T-cell (primary cell): ENCODE measurements around the gene ZNF185. TPM values are rescaled to one million over a fixed set of nuclear protein-coding genes. Genes with fewer than 3 reads are reported as not detected.

Experiments used
- ATAC-seq, 4 experiments: fragments of 200-7000 bp in 3 of 4; fragments of 150-1000 bp in 1 of 4; cut with Tn5 transposase; replicated peaks in 1 of 4; 1 replicate in 3 of 4; 2 replicates in 1 of 4; pipeline ENCODE4 v1.10.0; 2021; ENCODE audit warnings: moderate library complexity in 3 of 4, mild to moderate bottlenecking in 2 of 4, moderate number of reproducible peaks in 1 of 4
- CTCF ChIA-PET, 2 donors: fragments of 300-600 bp; sonication (Branson Sonifier 250); formaldehyde crosslinking; loops; one replicate each; lab custom pipeline; 2022; ENCODE audit warnings: antibody characterized with exemption in 2 of 2; lab: Charles Lee
- POLR2A ChIA-PET, 2 donors: fragments of 300-600 bp; sonication (Branson Sonifier 250); formaldehyde crosslinking; loops; one replicate each; lab custom pipeline; 2022; ENCODE audit warnings: antibody characterized with exemption in 2 of 2; lab: Charles Lee
- DNase-seq, 35 experiments: peaks; one replicate each; pipeline versions ENCODE4 v3.0.0 to v3.0.0-alpha.2; 2013 to 2023
- H3K27ac ChIP-seq: one replicate; pipeline ENCODE4 v1.5.1; 2013; ENCODE audit warnings: low read length
- H3K27me3 ChIP-seq, 2 experiments: replicated peaks in 1 of 2; 1 replicate in 1 of 2; 2 replicates in 1 of 2; pipeline versions ENCODE4 v1.6.1 to v1.7.0; 2013; ENCODE audit warnings: low read length in 1 of 2, mixed read lengths in 1 of 2; ENCODE audit not compliant: control insufficient read depth in 2 of 2, insufficient read depth in 2 of 2; ENCODE audit errors: extremely low read depth in 1 of 2
- H3K36me3 ChIP-seq, 2 donors: 1 replicate in 1 of 2; 2 replicates in 1 of 2; pipeline versions ENCODE4 v1.6.1 to v1.7.0; 2013; ENCODE audit warnings: low read length in 1 of 2; ENCODE audit not compliant: control insufficient read depth in 2 of 2, insufficient read depth in 1 of 2; ENCODE audit errors: extremely low read depth in 1 of 2
- H3K4me1 ChIP-seq, 2 experiments: 1 replicate in 1 of 2; 2 replicates in 1 of 2; pipeline versions ENCODE4 v1.6.1 to v1.7.0; 2013; ENCODE audit warnings: low read length in 2 of 2, mixed read lengths in 1 of 2; ENCODE audit not compliant: insufficient read depth in 2 of 2, control insufficient read depth in 1 of 2; ENCODE audit errors: extremely low read depth in 1 of 2
- H3K4me3 ChIP-seq, 2 donors: 1 replicate in 1 of 2; 2 replicates in 1 of 2; pipeline versions ENCODE4 v1.5.1 to v1.7.0; 2013; ENCODE audit warnings: mild to moderate bottlenecking in 2 of 2, low read length in 1 of 2, moderate library complexity in 1 of 2; ENCODE audit not compliant: control insufficient read depth in 1 of 2; ENCODE audit errors: extremely low read depth in 1 of 2
- H3K9me3 ChIP-seq: 2 replicates; pipeline ENCODE4 v1.7.0; 2013
- H3K27ac Mint-ChIP-seq, 2 donors: one replicate each; pipeline ENCODE4 v1.8.0; 2020 to 2021; ENCODE audit warnings: mild to moderate bottlenecking in 2 of 2, mixed read lengths in 2 of 2
- H3K27me3 Mint-ChIP-seq, 2 donors: one replicate each; pipeline ENCODE4 v1.8.0; 2021 to 2022; ENCODE audit warnings: mixed read lengths in 2 of 2
- H3K36me3 Mint-ChIP-seq: one replicate; pipeline ENCODE4 v1.8.0; 2021; ENCODE audit warnings: mixed read lengths
- H3K4me1 Mint-ChIP-seq, 3 donors: one replicate each; pipeline ENCODE4 v1.8.0; 2020 to 2022; ENCODE audit warnings: mixed read lengths in 3 of 3, mild to moderate bottlenecking in 1 of 3
- H3K4me3 Mint-ChIP-seq, 3 donors: one replicate each; pipeline ENCODE4 v1.8.0; 2020 to 2022; ENCODE audit warnings: mild to moderate bottlenecking in 3 of 3, mixed read lengths in 3 of 3, moderate library complexity in 3 of 3
- H3K9me3 Mint-ChIP-seq, 3 donors: one replicate each; pipeline ENCODE4 v1.8.0; 2020 to 2022; ENCODE audit warnings: mixed read lengths in 3 of 3
- WGBS: methylation state at CpG from one replicate; pipeline ENCODE4 v1.1.5; 2013; ENCODE audit warnings: missing lambda C conversion rate; ENCODE audit not compliant: insufficient coverage; 5-methylcytosine and 5-hydroxymethylcytosine counted together
- total RNA-seq, 35 experiments: library from RNA in 6 of 35; stranded (reverse) in 6 of 35; fragments of 120-200 nt in 1 of 35; gene quantifications; one replicate each; pipeline versions ENCODE4 v1.2.1 to v1.2.4 and lab custom pipeline; 2013 to 2026

ZNF185 gene
- total RNA-seq, 5 donors from 2014 or later (not counting 1 experiment from before 2014, with no cell fraction given) = 1.9 to 3.3 (median 2.2) TPM

GRCh38 chrX:152899874-152900719, 2.2 kb downstream of the ZNF185 start:
- Histone ChIP-seq H3K4me1 (peaks cover 0 to 7% of the 10 kb centered on the region in 2 experiments), H3K27me3 (peaks cover 0 to 55% of the 10 kb centered on the region in 2 experiments), H3K36me3 (no peaks in the 10 kb centered on the region), H3K9me3 (no peaks in the 10 kb centered on the region), H3K4me3 (no peak overlapping the region), H3K27ac (no peak overlapping the region)
- H3K27ac Mint-ChIP-seq = no peak overlapping the region
- ChIA-PET CTCF (no interaction called here), POLR2A (no interaction called here)
- 82% methylated on average over 9 of the region's 12 CpGs for WGBS
- no peak overlapping the region for H3K4me3 Mint-ChIP-seq
- H3K36me3 Mint-ChIP-seq = no peaks in the 10 kb centered on the region
- DNase-seq (no peak), ATAC-seq (no peak)
- H3K27me3 Mint-ChIP-seq = peaks cover 30% of the 10 kb centered on the region in 2 donors
- H3K4me1 Mint-ChIP-seq = peaks cover 0 to 3% (median 2%) of the 10 kb centered on the region in 3 donors
- no peaks in the 10 kb centered on the region for H3K9me3 Mint-ChIP-seq

GRCh38 chrX:152900937-152901445, 3.1 kb downstream of the ZNF185 start:
- Histone ChIP-seq H3K27ac (no peak overlapping the region), H3K36me3 (no peaks in the 10 kb centered on the region), H3K4me1 (peaks cover 0 to 7% of the 10 kb centered on the region in 2 experiments), H3K9me3 (no peaks in the 10 kb centered on the region), H3K4me3 (no peak overlapping the region), H3K27me3 (peaks cover 0 to 50% of the 10 kb centered on the region in 2 experiments)
- DNase-seq (no peak), ATAC-seq (no peak)
- no CpG with 5 or more reads among the region's 8 CpGs for WGBS
- Mint-ChIP-seq H3K27ac (no peak overlapping the region), H3K27me3 (peaks cover 24 to 27% of the 10 kb centered on the region in 2 donors), H3K4me3 (no peak overlapping the region), H3K9me3 (no peaks in the 10 kb centered on the region), H3K4me1 (peaks cover 0 to 3% (median 2%) of the 10 kb centered on the region in 3 donors), H3K36me3 (no peaks in the 10 kb centered on the region)
- POLR2A ChIA-PET = no interaction called here
- CTCF ChIA-PET = interaction anchor here in 1 of 2 donors (0.6 kb wide), 2 partner anchors 1022 to 1130 kb away, joined by 3 to 6 read pairs; no protein-coding TSS in a partner anchor

- DNase-seq (no peak), ATAC-seq (no peak)
- Mint-ChIP-seq H3K36me3 (no peaks in the 10 kb centered on the region), H3K27ac (no peak overlapping the region), H3K9me3 (no peaks in the 10 kb centered on the region), H3K27me3 (peaks cover 15 to 17% of the 10 kb centered on the region in 2 donors), H3K4me1 (no peaks in the 10 kb centered on the region), H3K4me3 (no peak overlapping the region)
- ChIA-PET CTCF (no interaction called here), POLR2A (no interaction called here)
- peaks cover 0 to 48% of the 10 kb centered on the region in 2 experiments for H3K27me3 ChIP-seq
- peaks cover 0 to 7% of the 10 kb centered on the region in 2 experiments for H3K4me1 ChIP-seq
- no peaks in the 10 kb centered on the region for H3K9me3 ChIP-seq
- WGBS = 55% methylated on average over 4 of the region's 15 CpGs
- H3K27ac ChIP-seq = no peak overlapping the region
- no peak overlapping the region for H3K4me3 ChIP-seq
- H3K36me3 ChIP-seq = no peaks in the 10 kb centered on the region
These were observed 4.1 kb downstream of the ZNF185 start for GRCh38 chrX:152901816-152902501.

- no peaks in the 10 kb centered on the region for H3K4me1 Mint-ChIP-seq
- peaks cover 15 to 20% of the 10 kb centered on the region in 2 donors for H3K27me3 Mint-ChIP-seq
- H3K9me3 ChIP-seq = no peaks in the 10 kb centered on the region
- no peak overlapping the region for H3K4me3 ChIP-seq
- H3K36me3 ChIP-seq = no peaks in the 10 kb centered on the region
- no peak overlapping the region for H3K4me3 Mint-ChIP-seq
- H3K9me3 Mint-ChIP-seq = no peaks in the 10 kb centered on the region
- ChIA-PET POLR2A (no interaction called here), CTCF (no interaction called here)
- H3K27me3 ChIP-seq = peaks cover 0 to 43% of the 10 kb centered on the region in 2 experiments
- DNase-seq (no peak), ATAC-seq (no peak)
- H3K27ac ChIP-seq = no peak overlapping the region
- H3K27ac Mint-ChIP-seq = no peak overlapping the region
- H3K4me1 ChIP-seq = peaks cover 0 to 7% of the 10 kb centered on the region in 2 experiments
- H3K36me3 Mint-ChIP-seq = no peaks in the 10 kb centered on the region
- no CpG with 5 or more reads among the region's 4 CpGs for WGBS
These were observed 4.6 kb downstream of the ZNF185 start for GRCh38 chrX:152902502-152902820.

- H3K27me3 Mint-ChIP-seq = peaks cover 15 to 19% of the 10 kb centered on the region in 2 donors
- no peak overlapping the region for H3K4me3 ChIP-seq
- peaks cover 0 to 35% of the 10 kb centered on the region in 2 experiments for H3K27me3 ChIP-seq
- no peak overlapping the region for H3K4me3 Mint-ChIP-seq
- no peak overlapping the region for H3K27ac Mint-ChIP-seq
- no peak overlapping the region for H3K27ac ChIP-seq
- H3K36me3 ChIP-seq = no peaks in the 10 kb centered on the region
- ChIA-PET POLR2A (no interaction called here), CTCF (interaction anchor here in 1 of 2 donors (0.6 kb wide), 1 partner anchor 679 kb away, joined by 3 read pairs; no protein-coding TSS in a partner anchor)
- H3K9me3 ChIP-seq = no peaks in the 10 kb centered on the region
- H3K4me1 Mint-ChIP-seq = no peaks in the 10 kb centered on the region
- H3K9me3 Mint-ChIP-seq = no peaks in the 10 kb centered on the region
- no peaks in the 10 kb centered on the region for H3K36me3 Mint-ChIP-seq
- no peak for ATAC-seq
- peaks cover 0 to 7% of the 10 kb centered on the region in 2 experiments for H3K4me1 ChIP-seq
- DNase-seq = no peak
- WGBS = 93% methylated on average over 3 of the region's 9 CpGs
These were observed 5.7 kb downstream of the ZNF185 start for GRCh38 chrX:152903589-152903988.
